Neural cell (in vitro differentiated cells): ENCODE results near the gene MED15. TPM values are rescaled to one million over a fixed set of nuclear protein-coding genes. Genes with fewer than 3 reads are reported as not detected.

Experiments used
- H2AFZ ChIP-seq: fragments of 200-600, 300-800 bp; sonication (generic), shearing (Covaris generic); 2 replicates; pipeline ENCODE4 v1.6.0; 2014; ENCODE audit warnings: low read depth, mild to moderate bottlenecking, antibody characterized with exemption, low read length, moderate library complexity
- H3F3A ChIP-seq: fragments of 200-600 bp; shearing (Covaris generic); 2 replicates; pipeline ENCODE4 v1.6.1; 2016; ENCODE audit warnings: mild to moderate bottlenecking, moderate library complexity, mixed read lengths, antibody characterized with exemption, low read length; ENCODE audit not compliant: insufficient read depth, poor library complexity, severe bottlenecking
- H3K27ac ChIP-seq: fragments of 200-600, 300-800 bp; sonication (generic), shearing (Covaris generic); 2 replicates; pipeline ENCODE4 v1.5.1; 2014; ENCODE audit warnings: mild to moderate bottlenecking, low read length, moderate library complexity
- H3K27me3 ChIP-seq: fragments of 300-800, 200-600 bp; sonication (generic), shearing (Covaris generic); 2 replicates; pipeline ENCODE4 v1.6.0; 2014; ENCODE audit warnings: mild to moderate bottlenecking, low read depth, low read length, moderate library complexity; ENCODE audit not compliant: insufficient read depth
- H3K36me3 ChIP-seq: fragments of 300-800, 200-600 bp; sonication (generic), shearing (Covaris generic); 2 replicates; pipeline ENCODE4 v1.5.1; 2014; ENCODE audit warnings: mild to moderate bottlenecking, antibody characterized with exemption, low read length, moderate library complexity; ENCODE audit not compliant: insufficient read depth
- H3K4me2 ChIP-seq: fragments of 300-800, 200-600 bp; sonication (generic), shearing (Covaris generic); 2 replicates; pipeline ENCODE4 v1.6.0; 2014; ENCODE audit warnings: mild to moderate bottlenecking, low read length
- H3K4me3 ChIP-seq: fragments of 300-800, 200-600 bp; sonication (generic), shearing (Covaris generic); 2 replicates; pipeline ENCODE4 v1.5.1; 2014; ENCODE audit warnings: mild to moderate bottlenecking, low read length, moderate library complexity
- H3K79me2 ChIP-seq: fragments of 200-600 bp; shearing (Covaris generic); replicated peaks from 2 replicates; pipeline ENCODE4 v1.6.0; 2014; ENCODE audit warnings: mild to moderate bottlenecking, low read length, moderate library complexity; ENCODE audit not compliant: insufficient read depth
- H3K9ac ChIP-seq: fragments of 300-800, 200-600 bp; sonication (generic), shearing (Covaris generic); 2 replicates; pipeline ENCODE4 v1.6.1; 2016; ENCODE audit warnings: mild to moderate bottlenecking, low read length, mixed read lengths
- H3K9me2 ChIP-seq: fragments of 200-600 bp; shearing (Covaris generic); 2 replicates; pipeline ENCODE4 v1.6.1; 2016; ENCODE audit warnings: mild to moderate bottlenecking, low read length, mixed read lengths; ENCODE audit not compliant: insufficient read depth
- H3K9me3 ChIP-seq: fragments of 200-600, 300-800 bp; sonication (generic), shearing (Covaris generic); 2 replicates; pipeline ENCODE4 v1.6.1; 2016; ENCODE audit warnings: mild to moderate bottlenecking, mixed run types, low read length, moderate library complexity, mixed read lengths
- H4K20me1 ChIP-seq: fragments of 200-600 bp; shearing (Covaris generic); 2 replicates; pipeline ENCODE4 v1.6.1; 2016; ENCODE audit warnings: mild to moderate bottlenecking, mixed run types; ENCODE audit not compliant: insufficient read depth
- EP300 ChIP-seq: fragments of 450-650 bp; conservative IDR thresholded peaks from 2 replicates; pipeline ENCODE4 v1.6.1; 2014; ENCODE audit warnings: antibody characterized with exemption, mild to moderate bottlenecking, moderate library complexity; ENCODE audit not compliant: poor library complexity, severe bottlenecking
- EZH2 ChIP-seq: fragments of 200-600, 300-800 bp; shearing (Covaris generic), sonication (generic); IDR thresholded peaks from 2 replicates; pipeline ENCODE4 v1.6.1; 2014; ENCODE audit warnings: antibody characterized with exemption, low read length, borderline replicate concordance, mild to moderate bottlenecking; ENCODE audit not compliant: insufficient read depth, poor library complexity, severe bottlenecking
- MXI1 ChIP-seq: fragments of 450-650 bp; conservative IDR thresholded peaks from 2 replicates; pipeline ENCODE4 v1.6.1; 2014; ENCODE audit warnings: antibody characterized with exemption, mild to moderate bottlenecking; ENCODE audit not compliant: poor library complexity, severe bottlenecking
- POLR2AphosphoS5 ChIP-seq: IDR thresholded peaks from 2 replicates; pipeline ENCODE4 v1.6.1; 2012
- RAD21 ChIP-seq: fragments of 450-650 bp; conservative IDR thresholded peaks from 2 replicates; pipeline ENCODE4 v1.6.1; 2014; ENCODE audit warnings: antibody characterized with exemption, mild to moderate bottlenecking, moderate library complexity
- SMC3 ChIP-seq: fragments of 450-650 bp; conservative IDR thresholded peaks from 2 replicates; pipeline ENCODE4 v1.6.1; 2014; ENCODE audit warnings: antibody characterized with exemption, mild to moderate bottlenecking, moderate library complexity; ENCODE audit not compliant: poor library complexity
- TAF1 ChIP-seq: IDR thresholded peaks from 2 replicates; pipeline ENCODE4 v1.6.1; 2012; ENCODE audit warnings: low read depth
- polyA plus RNA-seq: library from polyadenylated mRNA; depleted of rRNA; stranded (reverse); fragments of >200 nt; gene quantifications from 2 replicates; pipeline ENCODE4 v1.2.3, GENCODE V29; 2014
- TF ChIP-seq, protein P1 (sequence below): fragments of 450-650 bp; IDR thresholded peaks from 2 replicates; pipeline ENCODE4 v1.5.1; 2014; ENCODE audit warnings: antibody characterized with exemption, mild to moderate bottlenecking, moderate library complexity; ENCODE audit not compliant: poor library complexity, severe bottlenecking
- TF ChIP-seq, protein P2 (sequence below): IDR thresholded peaks from 2 replicates; pipeline ENCODE4 v1.6.1; 2012; ENCODE audit warnings: borderline replicate concordance

MED15 gene
- polyA plus RNA-seq, 1 donor from 2014 or later = 13.2 TPM

DNA sequence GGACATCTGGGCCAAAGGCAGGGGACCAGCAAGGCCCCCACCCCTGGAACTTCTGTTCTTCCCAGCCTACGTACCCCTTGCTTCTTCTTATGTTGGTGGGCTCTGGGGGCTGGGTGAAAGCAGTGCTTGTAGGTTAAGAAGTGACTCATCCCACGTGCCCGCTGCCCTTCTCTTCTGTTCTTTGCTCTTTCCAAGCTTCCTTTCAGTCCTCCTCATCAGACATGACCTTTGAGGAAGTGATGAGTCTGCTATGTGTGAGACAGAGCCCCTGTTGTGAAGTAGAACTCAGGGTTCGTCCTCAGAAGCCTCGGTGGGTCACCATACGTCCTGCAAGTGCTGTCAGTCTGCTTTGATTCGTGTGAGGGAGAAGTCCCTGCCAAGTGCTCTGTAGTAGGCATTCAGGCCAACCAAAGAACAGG, 12.7 kb downstream of the MED15 start:
- no peak overlapping the region for H2AFZ ChIP-seq
- H3K4me2 ChIP-seq = no peak overlapping the region
- H3K4me3 ChIP-seq = no peak overlapping the region
- no peaks in the 10 kb centered on the region for H3K27me3 ChIP-seq
- H3K9ac ChIP-seq = no peak overlapping the region
- no peaks in the 10 kb centered on the region for H3K9me2 ChIP-seq
- peaks cover 14% of the 10 kb centered on the region for H3K79me2 ChIP-seq
- no peaks in the 10 kb centered on the region for H4K20me1 ChIP-seq
- TF ChIP-seq EP300 (no peak), TAF1 (no peak), SMC3 (no peak)
- TF ChIP-seq, protein P1, sequence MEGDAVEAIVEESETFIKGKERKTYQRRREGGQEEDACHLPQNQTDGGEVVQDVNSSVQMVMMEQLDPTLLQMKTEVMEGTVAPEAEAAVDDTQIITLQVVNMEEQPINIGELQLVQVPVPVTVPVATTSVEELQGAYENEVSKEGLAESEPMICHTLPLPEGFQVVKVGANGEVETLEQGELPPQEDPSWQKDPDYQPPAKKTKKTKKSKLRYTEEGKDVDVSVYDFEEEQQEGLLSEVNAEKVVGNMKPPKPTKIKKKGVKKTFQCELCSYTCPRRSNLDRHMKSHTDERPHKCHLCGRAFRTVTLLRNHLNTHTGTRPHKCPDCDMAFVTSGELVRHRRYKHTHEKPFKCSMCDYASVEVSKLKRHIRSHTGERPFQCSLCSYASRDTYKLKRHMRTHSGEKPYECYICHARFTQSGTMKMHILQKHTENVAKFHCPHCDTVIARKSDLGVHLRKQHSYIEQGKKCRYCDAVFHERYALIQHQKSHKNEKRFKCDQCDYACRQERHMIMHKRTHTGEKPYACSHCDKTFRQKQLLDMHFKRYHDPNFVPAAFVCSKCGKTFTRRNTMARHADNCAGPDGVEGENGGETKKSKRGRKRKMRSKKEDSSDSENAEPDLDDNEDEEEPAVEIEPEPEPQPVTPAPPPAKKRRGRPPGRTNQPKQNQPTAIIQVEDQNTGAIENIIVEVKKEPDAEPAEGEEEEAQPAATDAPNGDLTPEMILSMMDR = no peak
- TF ChIP-seq, protein P2, sequence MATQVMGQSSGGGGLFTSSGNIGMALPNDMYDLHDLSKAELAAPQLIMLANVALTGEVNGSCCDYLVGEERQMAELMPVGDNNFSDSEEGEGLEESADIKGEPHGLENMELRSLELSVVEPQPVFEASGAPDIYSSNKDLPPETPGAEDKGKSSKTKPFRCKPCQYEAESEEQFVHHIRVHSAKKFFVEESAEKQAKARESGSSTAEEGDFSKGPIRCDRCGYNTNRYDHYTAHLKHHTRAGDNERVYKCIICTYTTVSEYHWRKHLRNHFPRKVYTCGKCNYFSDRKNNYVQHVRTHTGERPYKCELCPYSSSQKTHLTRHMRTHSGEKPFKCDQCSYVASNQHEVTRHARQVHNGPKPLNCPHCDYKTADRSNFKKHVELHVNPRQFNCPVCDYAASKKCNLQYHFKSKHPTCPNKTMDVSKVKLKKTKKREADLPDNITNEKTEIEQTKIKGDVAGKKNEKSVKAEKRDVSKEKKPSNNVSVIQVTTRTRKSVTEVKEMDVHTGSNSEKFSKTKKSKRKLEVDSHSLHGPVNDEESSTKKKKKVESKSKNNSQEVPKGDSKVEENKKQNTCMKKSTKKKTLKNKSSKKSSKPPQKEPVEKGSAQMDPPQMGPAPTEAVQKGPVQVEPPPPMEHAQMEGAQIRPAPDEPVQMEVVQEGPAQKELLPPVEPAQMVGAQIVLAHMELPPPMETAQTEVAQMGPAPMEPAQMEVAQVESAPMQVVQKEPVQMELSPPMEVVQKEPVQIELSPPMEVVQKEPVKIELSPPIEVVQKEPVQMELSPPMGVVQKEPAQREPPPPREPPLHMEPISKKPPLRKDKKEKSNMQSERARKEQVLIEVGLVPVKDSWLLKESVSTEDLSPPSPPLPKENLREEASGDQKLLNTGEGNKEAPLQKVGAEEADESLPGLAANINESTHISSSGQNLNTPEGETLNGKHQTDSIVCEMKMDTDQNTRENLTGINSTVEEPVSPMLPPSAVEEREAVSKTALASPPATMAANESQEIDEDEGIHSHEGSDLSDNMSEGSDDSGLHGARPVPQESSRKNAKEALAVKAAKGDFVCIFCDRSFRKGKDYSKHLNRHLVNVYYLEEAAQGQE = no peak
- H3K27ac ChIP-seq = no peak overlapping the region
- H3K36me3 ChIP-seq = no peaks in the 10 kb centered on the region
- no peaks in the 10 kb centered on the region for H3F3A ChIP-seq
- no peaks in the 10 kb centered on the region for H3K9me3 ChIP-seq

DNA sequence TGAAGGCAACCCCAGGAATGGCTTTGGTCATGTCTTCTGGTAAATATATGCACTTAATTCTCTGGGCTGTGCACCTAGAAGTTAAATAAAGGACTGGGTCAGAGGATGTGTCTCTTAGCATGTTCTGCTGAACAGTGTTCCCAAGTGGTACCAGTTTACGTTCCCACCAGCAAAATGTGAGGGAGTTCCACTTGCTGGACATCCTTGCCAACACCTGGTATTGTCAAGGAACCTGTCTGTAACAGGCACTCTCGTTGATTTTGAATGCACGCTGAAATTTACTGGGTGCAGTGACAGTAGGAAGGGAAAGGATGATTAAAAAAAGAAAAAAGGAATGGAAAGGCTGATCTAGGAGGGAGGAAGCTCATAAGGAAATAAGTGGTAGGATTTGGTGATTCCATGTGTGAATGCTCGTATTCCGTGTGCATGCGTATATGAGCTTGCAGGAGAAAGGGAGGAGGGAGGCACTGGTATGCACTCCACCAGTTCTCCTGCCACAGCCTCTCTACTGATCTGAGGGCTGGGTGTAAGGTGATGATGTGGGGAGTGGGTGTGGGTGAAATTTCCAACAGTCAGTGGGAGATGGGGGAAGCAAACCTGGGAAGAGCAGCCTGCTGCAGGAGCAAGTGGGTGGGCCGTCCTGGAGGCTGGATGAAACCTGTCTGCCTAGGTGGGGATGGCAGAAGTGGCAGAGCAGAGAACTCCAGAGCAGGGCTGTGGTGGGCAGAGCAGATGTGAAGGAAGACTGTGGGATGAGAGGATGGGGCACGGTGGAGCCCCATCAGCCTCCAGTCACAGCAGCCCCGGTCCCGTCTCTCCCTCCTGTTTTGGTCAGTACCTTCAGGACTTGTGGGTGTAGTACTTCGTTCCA, 15.0 kb downstream of the MED15 start:
- H3K9me3 ChIP-seq = no peaks in the 10 kb centered on the region
- no peak overlapping the region for H3K4me3 ChIP-seq
- H4K20me1 ChIP-seq = no peaks in the 10 kb centered on the region
- H3F3A ChIP-seq = no peaks in the 10 kb centered on the region
- H3K79me2 ChIP-seq = peaks cover 11% of the 10 kb centered on the region
- no peaks in the 10 kb centered on the region for H3K27me3 ChIP-seq
- TF ChIP-seq, protein P1 = no peak
- no peak for TF ChIP-seq TAF1
- TF ChIP-seq SMC3 = no peak
- no peak for TF ChIP-seq POLR2AphosphoS5
- no peak for TF ChIP-seq RAD21
- TF ChIP-seq EP300 = no peak
- no peak for TF ChIP-seq EZH2
- TF ChIP-seq, protein P2 = no peak
- TF ChIP-seq MXI1 = no peak
- no peak overlapping the region for H2AFZ ChIP-seq
- H3K36me3 ChIP-seq = no peaks in the 10 kb centered on the region
- H3K27ac ChIP-seq = no peak overlapping the region
- no peak overlapping the region for H3K9ac ChIP-seq
- no peak overlapping the region for H3K4me2 ChIP-seq
- no peaks in the 10 kb centered on the region for H3K9me2 ChIP-seq
